Neural cell (in vitro differentiated cells): ENCODE data around the gene UBXN10. TPM values are rescaled to one million over a fixed set of nuclear protein-coding genes. Genes with fewer than 3 reads are reported as not detected.

Experiments
- H2AFZ ChIP-seq: fragments of 200-600, 300-800 bp; sonication (generic), shearing (Covaris generic); 2 replicates; pipeline ENCODE4 v1.6.0; 2014; ENCODE audit warnings: low read depth, mild to moderate bottlenecking, antibody characterized with exemption, low read length, moderate library complexity
- H3F3A ChIP-seq: fragments of 200-600 bp; shearing (Covaris generic); 2 replicates; pipeline ENCODE4 v1.6.1; 2016; ENCODE audit warnings: mild to moderate bottlenecking, moderate library complexity, mixed read lengths, antibody characterized with exemption, low read length; ENCODE audit not compliant: insufficient read depth, poor library complexity, severe bottlenecking
- H3K27ac ChIP-seq: fragments of 200-600, 300-800 bp; sonication (generic), shearing (Covaris generic); 2 replicates; pipeline ENCODE4 v1.5.1; 2014; ENCODE audit warnings: mild to moderate bottlenecking, low read length, moderate library complexity
- H3K27me3 ChIP-seq: fragments of 300-800, 200-600 bp; sonication (generic), shearing (Covaris generic); 2 replicates; pipeline ENCODE4 v1.6.0; 2014; ENCODE audit warnings: mild to moderate bottlenecking, low read depth, low read length, moderate library complexity; ENCODE audit not compliant: insufficient read depth
- H3K36me3 ChIP-seq: fragments of 300-800, 200-600 bp; sonication (generic), shearing (Covaris generic); 2 replicates; pipeline ENCODE4 v1.5.1; 2014; ENCODE audit warnings: mild to moderate bottlenecking, antibody characterized with exemption, low read length, moderate library complexity; ENCODE audit not compliant: insufficient read depth
- H3K4me2 ChIP-seq: fragments of 300-800, 200-600 bp; sonication (generic), shearing (Covaris generic); 2 replicates; pipeline ENCODE4 v1.6.0; 2014; ENCODE audit warnings: mild to moderate bottlenecking, low read length
- H3K4me3 ChIP-seq: fragments of 300-800, 200-600 bp; sonication (generic), shearing (Covaris generic); 2 replicates; pipeline ENCODE4 v1.5.1; 2014; ENCODE audit warnings: mild to moderate bottlenecking, low read length, moderate library complexity
- H3K79me2 ChIP-seq: fragments of 200-600 bp; shearing (Covaris generic); replicated peaks from 2 replicates; pipeline ENCODE4 v1.6.0; 2014; ENCODE audit warnings: mild to moderate bottlenecking, low read length, moderate library complexity; ENCODE audit not compliant: insufficient read depth
- H3K9ac ChIP-seq: fragments of 300-800, 200-600 bp; sonication (generic), shearing (Covaris generic); 2 replicates; pipeline ENCODE4 v1.6.1; 2016; ENCODE audit warnings: mild to moderate bottlenecking, low read length, mixed read lengths
- H3K9me2 ChIP-seq: fragments of 200-600 bp; shearing (Covaris generic); 2 replicates; pipeline ENCODE4 v1.6.1; 2016; ENCODE audit warnings: mild to moderate bottlenecking, low read length, mixed read lengths; ENCODE audit not compliant: insufficient read depth
- H3K9me3 ChIP-seq: fragments of 200-600, 300-800 bp; sonication (generic), shearing (Covaris generic); 2 replicates; pipeline ENCODE4 v1.6.1; 2016; ENCODE audit warnings: mild to moderate bottlenecking, mixed run types, low read length, moderate library complexity, mixed read lengths
- H4K20me1 ChIP-seq: fragments of 200-600 bp; shearing (Covaris generic); 2 replicates; pipeline ENCODE4 v1.6.1; 2016; ENCODE audit warnings: mild to moderate bottlenecking, mixed run types; ENCODE audit not compliant: insufficient read depth
- CTCF ChIP-seq: fragments of 450-650 bp; IDR thresholded peaks from 2 replicates; pipeline ENCODE4 v1.5.1; 2014; ENCODE audit warnings: antibody characterized with exemption, mild to moderate bottlenecking, moderate library complexity; ENCODE audit not compliant: poor library complexity, severe bottlenecking
- EP300 ChIP-seq: fragments of 450-650 bp; conservative IDR thresholded peaks from 2 replicates; pipeline ENCODE4 v1.6.1; 2014; ENCODE audit warnings: antibody characterized with exemption, mild to moderate bottlenecking, moderate library complexity; ENCODE audit not compliant: poor library complexity, severe bottlenecking
- EZH2 ChIP-seq: fragments of 200-600, 300-800 bp; shearing (Covaris generic), sonication (generic); IDR thresholded peaks from 2 replicates; pipeline ENCODE4 v1.6.1; 2014; ENCODE audit warnings: antibody characterized with exemption, low read length, borderline replicate concordance, mild to moderate bottlenecking; ENCODE audit not compliant: insufficient read depth, poor library complexity, severe bottlenecking
- MXI1 ChIP-seq: fragments of 450-650 bp; conservative IDR thresholded peaks from 2 replicates; pipeline ENCODE4 v1.6.1; 2014; ENCODE audit warnings: antibody characterized with exemption, mild to moderate bottlenecking; ENCODE audit not compliant: poor library complexity, severe bottlenecking
- POLR2AphosphoS5 ChIP-seq: IDR thresholded peaks from 2 replicates; pipeline ENCODE4 v1.6.1; 2012
- RAD21 ChIP-seq: fragments of 450-650 bp; conservative IDR thresholded peaks from 2 replicates; pipeline ENCODE4 v1.6.1; 2014; ENCODE audit warnings: antibody characterized with exemption, mild to moderate bottlenecking, moderate library complexity
- REST ChIP-seq: IDR thresholded peaks from 2 replicates; pipeline ENCODE4 v1.6.1; 2012; ENCODE audit warnings: borderline replicate concordance
- SMC3 ChIP-seq: fragments of 450-650 bp; conservative IDR thresholded peaks from 2 replicates; pipeline ENCODE4 v1.6.1; 2014; ENCODE audit warnings: antibody characterized with exemption, mild to moderate bottlenecking, moderate library complexity; ENCODE audit not compliant: poor library complexity
- TAF1 ChIP-seq: IDR thresholded peaks from 2 replicates; pipeline ENCODE4 v1.6.1; 2012; ENCODE audit warnings: low read depth
- polyA plus RNA-seq: library from polyadenylated mRNA; depleted of rRNA; stranded (reverse); fragments of >200 nt; gene quantifications from 2 replicates; pipeline ENCODE4 v1.2.3, GENCODE V29; 2014

Gene UBXN10
- polyA plus RNA-seq, 1 donor from 2014 or later: 0.64 TPM

GRCh38 chr1:20137604-20138003 is 48.3 kb upstream of the UBXN10 start:
- TF ChIP-seq TAF1 (no peak), REST (no peak), RAD21 (no peak), POLR2AphosphoS5 (no peak), SMC3 (no peak), MXI1 (no peak), EZH2 (no peak), EP300 (no peak), CTCF (no peak)
- Histone ChIP-seq H2AFZ (no peak overlapping the region), H3K4me3 (no peak overlapping the region), H3K79me2 (no peaks in the 10 kb centered on the region), H3K9ac (no peak overlapping the region), H3K36me3 (no peaks in the 10 kb centered on the region), H3K4me2 (no peak overlapping the region), H3K9me3 (no peaks in the 10 kb centered on the region), H3K27ac (no peak overlapping the region), H4K20me1 (no peaks in the 10 kb centered on the region), H3K9me2 (no peaks in the 10 kb centered on the region), H3K27me3 (no peaks in the 10 kb centered on the region), H3F3A (no peaks in the 10 kb centered on the region)

- Histone ChIP-seq H3K27ac (no peak overlapping the region), H3K4me3 (no peak overlapping the region), H2AFZ (no peak overlapping the region), H4K20me1 (no peaks in the 10 kb centered on the region), H3K27me3 (no peaks in the 10 kb centered on the region), H3F3A (no peaks in the 10 kb centered on the region), H3K9ac (no peak overlapping the region), H3K9me2 (no peaks in the 10 kb centered on the region), H3K36me3 (no peaks in the 10 kb centered on the region), H3K79me2 (no peaks in the 10 kb centered on the region), H3K4me2 (no peak overlapping the region), H3K9me3 (no peaks in the 10 kb centered on the region)
- TF ChIP-seq CTCF: no peak
- no peak for TF ChIP-seq RAD21
- TF ChIP-seq MXI1: no peak
- TF ChIP-seq TAF1: no peak
- TF ChIP-seq POLR2AphosphoS5: no peak
- TF ChIP-seq REST: no peak
- no peak for TF ChIP-seq EZH2
- no peak for TF ChIP-seq EP300
- TF ChIP-seq SMC3: no peak
These were observed 47.5 kb upstream of the UBXN10 start for GRCh38 chr1:20138346-20138745.
